GM12865 (cell line): ENCODE data around the gene ARAP1.

Experiments
- DNase-seq: peaks from one replicate; pipeline ENCODE4 v3.0.0; 2010; ENCODE audit warnings: low read depth
- H3K4me3 ChIP-seq: 2 replicates; pipeline ENCODE4 v1.5.1; 2011; ENCODE audit warnings: mild to moderate bottlenecking, low read depth, low read length, control low read depth
- CTCF ChIP-seq: IDR thresholded peaks from 2 replicates; pipeline ENCODE4 v1.5.1; 2011; ENCODE audit warnings: low read length, control low read depth, low read depth, inconsistent platforms; ENCODE audit not compliant: insufficient read depth; ENCODE audit errors: missing control alignments

ARAP1 gene

GRCh38 chr11:72643547-72643946, 108.7 kb downstream of the ARAP1 start:
- H3K4me3 ChIP-seq, result no peak overlapping the region
- no peak for DNase-seq
- TF ChIP-seq CTCF, result no peak

GRCh38 chr11:72642884-72643522, 109.2 kb downstream of the ARAP1 start:
- peak; percentile 97 for TF ChIP-seq CTCF
- peak overlapping the region; percentile 37; the same call in 1 of the 2 replicates for H3K4me3 ChIP-seq
- DNase-seq, result peak; percentile 60

- no peak for TF ChIP-seq CTCF
- H3K4me3 ChIP-seq, result peak overlapping the region; percentile 37
- no peak for DNase-seq
Measured at GRCh38 chr11:72642043-72642883, 109.9 kb downstream of the ARAP1 start.

- no peak overlapping the region for H3K4me3 ChIP-seq
- no peak for TF ChIP-seq CTCF
- DNase-seq, result no peak
Measured at GRCh38 chr11:72641522-72642042, 110.6 kb downstream of the ARAP1 start.

- no peak overlapping the region for H3K4me3 ChIP-seq
- DNase-seq, result no peak
- no peak for TF ChIP-seq CTCF
Measured at GRCh38 chr11:72639502-72640375, 112.5 kb downstream of the ARAP1 start.

- no peak overlapping the region for H3K4me3 ChIP-seq
- TF ChIP-seq CTCF, result no peak
- DNase-seq, result no peak
Measured at GRCh38 chr11:72637926-72638325, 114.3 kb downstream of the ARAP1 start.
